GM12864 (cell line): ENCODE data around the gene PRR23A.

Experiments used
- DNase-seq: peaks from one replicate; pipeline ENCODE4 v3.0.0-alpha.2; 2011; ENCODE audit warnings: low read depth
- H3K4me3 ChIP-seq: 2 replicates; pipeline ENCODE4 v1.5.1; 2011; ENCODE audit warnings: mild to moderate bottlenecking, low read depth, low read length, control low read depth
- TF ChIP-seq, protein P1 (sequence below): IDR thresholded peaks from 2 replicates; pipeline ENCODE4 v1.5.1; 2011; ENCODE audit warnings: low read depth, mild to moderate bottlenecking, moderate library complexity, low read length, control low read depth, inconsistent platforms; ENCODE audit errors: missing control alignments

Gene PRR23A

DNA sequence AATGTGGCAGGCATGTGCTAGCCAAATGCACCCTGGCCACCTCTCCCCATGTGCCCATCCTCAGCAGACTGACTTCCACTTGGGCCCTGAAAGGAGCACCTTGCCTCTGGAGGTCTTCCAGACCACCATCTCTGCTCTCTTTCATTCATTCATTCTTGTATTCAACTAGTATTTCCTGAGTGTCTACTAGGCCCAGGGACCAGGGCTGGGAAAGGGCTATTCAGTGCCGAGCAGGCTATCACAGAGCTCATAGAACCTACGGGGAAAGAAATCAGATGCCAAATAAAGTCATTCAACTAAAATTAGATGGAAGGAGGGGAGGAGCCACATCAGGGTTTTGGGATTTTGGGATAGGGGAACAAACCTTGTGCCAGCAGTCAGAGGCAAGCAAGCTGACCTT is 18.9 kb downstream of the PRR23A start:
- no peak for DNase-seq
- TF ChIP-seq, protein P1, sequence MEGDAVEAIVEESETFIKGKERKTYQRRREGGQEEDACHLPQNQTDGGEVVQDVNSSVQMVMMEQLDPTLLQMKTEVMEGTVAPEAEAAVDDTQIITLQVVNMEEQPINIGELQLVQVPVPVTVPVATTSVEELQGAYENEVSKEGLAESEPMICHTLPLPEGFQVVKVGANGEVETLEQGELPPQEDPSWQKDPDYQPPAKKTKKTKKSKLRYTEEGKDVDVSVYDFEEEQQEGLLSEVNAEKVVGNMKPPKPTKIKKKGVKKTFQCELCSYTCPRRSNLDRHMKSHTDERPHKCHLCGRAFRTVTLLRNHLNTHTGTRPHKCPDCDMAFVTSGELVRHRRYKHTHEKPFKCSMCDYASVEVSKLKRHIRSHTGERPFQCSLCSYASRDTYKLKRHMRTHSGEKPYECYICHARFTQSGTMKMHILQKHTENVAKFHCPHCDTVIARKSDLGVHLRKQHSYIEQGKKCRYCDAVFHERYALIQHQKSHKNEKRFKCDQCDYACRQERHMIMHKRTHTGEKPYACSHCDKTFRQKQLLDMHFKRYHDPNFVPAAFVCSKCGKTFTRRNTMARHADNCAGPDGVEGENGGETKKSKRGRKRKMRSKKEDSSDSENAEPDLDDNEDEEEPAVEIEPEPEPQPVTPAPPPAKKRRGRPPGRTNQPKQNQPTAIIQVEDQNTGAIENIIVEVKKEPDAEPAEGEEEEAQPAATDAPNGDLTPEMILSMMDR = no peak

DNA sequence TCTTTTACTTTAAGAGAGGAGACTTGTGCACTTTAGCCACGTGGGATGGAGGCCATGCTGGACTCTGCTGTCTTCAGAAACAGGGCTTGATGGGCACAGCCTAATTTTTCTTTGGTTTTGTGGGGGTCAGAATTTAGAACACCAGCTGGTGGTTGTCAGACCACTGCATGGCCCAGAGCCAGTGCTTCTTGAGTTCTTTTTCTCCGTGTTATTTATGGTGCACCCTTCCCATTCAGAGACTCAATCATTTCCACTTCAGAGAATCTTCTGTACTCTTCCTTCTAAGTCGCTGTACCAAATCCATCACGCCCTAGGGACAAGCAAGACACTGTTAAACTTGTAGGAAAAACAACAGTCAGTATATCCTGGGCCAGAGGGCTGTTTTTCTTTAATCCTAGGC is 20.1 kb downstream of the PRR23A start:
- H3K4me3 ChIP-seq = no peak overlapping the region
- TF ChIP-seq, protein P1 = no peak
- no peak for DNase-seq

More for the DNA sequence above, 18.9 kb downstream of the PRR23A start:
- H3K4me3 ChIP-seq = no peak overlapping the region

DNA sequence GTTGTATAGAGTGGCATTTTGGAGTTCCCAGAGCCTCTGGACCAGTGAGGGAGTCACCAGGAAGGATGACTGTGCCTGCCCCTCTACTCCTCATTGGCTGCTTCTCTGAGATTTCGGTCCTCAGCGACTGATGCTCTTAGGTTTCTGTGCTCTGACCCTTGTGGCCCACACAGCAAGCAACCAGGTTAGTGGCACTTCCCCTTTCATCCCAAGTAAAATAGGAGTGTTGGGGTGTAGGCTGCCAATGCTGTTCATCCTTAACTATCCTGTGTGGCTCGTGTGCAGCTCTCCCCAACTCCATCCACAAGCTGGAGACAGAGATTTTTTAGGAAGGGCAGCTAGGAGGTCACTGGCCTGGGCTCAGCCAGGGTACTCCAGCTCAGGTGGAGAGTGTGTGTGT is 21.3 kb downstream of the PRR23A start:
- H3K4me3 ChIP-seq = no peak overlapping the region
- TF ChIP-seq, protein P1 = no peak
- no peak for DNase-seq

DNA sequence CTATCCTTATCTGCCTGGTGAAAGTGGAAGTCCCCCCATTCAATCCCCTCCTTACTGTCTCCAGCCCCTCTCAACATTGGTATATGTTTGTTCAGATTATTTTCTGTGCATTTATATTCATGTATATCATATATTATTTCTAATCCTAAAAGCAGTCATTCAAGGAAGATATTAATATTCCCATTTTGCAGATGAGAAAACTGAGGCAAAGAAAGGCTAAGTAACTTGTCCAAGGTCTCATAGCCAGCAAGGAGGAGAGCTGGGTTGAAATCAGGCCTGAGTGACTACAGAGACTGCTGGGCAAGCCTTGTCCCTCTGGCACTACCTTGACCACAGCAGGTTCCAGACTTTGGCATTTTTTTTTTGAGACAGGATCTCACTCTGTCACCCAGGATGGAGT is 30.0 kb downstream of the PRR23A start:
- no peak overlapping the region for H3K4me3 ChIP-seq
- TF ChIP-seq, protein P1 = no peak
- DNase-seq = no peak

DNA sequence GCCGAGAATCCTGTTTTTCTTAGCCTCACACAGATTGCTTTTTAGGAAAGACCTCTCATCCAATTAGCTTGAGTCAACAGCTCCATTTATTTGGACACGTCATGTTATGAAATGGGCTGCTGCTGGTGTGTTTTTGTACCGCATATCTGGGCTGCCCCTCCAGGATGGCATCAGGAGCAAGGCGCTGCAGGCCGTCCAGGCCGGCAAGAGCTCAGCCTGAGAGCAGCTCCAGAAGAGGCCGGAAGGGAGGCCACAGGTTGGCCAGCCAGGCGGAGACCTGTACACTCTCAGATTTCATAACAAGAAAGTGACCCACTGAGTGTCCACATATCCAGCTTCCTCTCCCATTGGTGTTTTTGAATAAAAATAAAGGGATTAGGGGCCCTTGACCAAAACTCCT is 30.7 kb downstream of the PRR23A start:
- no peak for DNase-seq
- H3K4me3 ChIP-seq = no peak overlapping the region
- TF ChIP-seq, protein P1 = no peak

DNA sequence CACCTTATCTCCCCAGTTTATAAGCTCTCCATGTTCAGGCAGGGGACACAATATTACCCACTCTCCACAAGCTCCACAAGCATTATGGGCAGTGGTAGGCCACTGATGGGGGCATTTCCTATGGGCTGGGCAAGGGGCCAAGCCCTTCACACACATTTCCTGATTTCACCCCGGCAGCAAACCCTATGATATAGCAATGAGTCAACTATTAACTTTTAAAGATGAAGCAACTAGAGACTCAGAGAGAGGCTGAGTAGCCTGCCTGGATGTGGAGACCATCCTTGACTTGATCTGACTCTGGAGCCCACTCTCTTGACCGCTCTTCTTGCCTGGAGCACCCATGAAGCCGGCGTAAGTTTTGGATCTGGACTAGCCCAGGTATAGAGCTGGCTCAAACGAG is 31.6 kb downstream of the PRR23A start:
- DNase-seq = no peak
- no peak overlapping the region for H3K4me3 ChIP-seq
- TF ChIP-seq, protein P1 = no peak

DNA sequence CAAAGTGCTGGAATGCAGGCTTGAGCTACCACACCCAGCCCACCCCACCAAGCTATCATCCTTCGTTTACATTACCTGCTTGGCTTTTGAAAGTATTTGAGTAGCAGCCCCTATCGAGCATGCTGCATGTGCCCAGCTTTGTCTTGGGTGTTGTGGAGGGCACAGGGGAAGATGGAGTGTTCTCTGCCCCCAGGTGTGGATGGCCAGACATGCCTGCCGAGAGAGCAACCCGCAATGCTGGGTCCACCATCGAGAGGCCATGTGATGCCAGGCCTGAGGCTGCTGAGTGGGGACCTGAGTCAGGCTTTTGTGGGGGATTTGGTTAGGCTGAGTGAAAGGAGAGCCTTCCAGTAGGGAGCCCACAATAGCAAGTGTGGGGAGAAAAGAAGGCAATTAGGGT is 33.1 kb downstream of the PRR23A start:
- no peak for DNase-seq
- no peak overlapping the region for H3K4me3 ChIP-seq
- TF ChIP-seq, protein P1 = no peak
